Right renal cortex interstitium (tissue), 3 donors: ENCODE data around the gene IZUMO4. TPM values are rescaled to one million over a fixed set of nuclear protein-coding genes. Genes with fewer than 3 reads are reported as not detected.

ENCODE experiments used
- DNase-seq, 3 donors: peaks; one replicate each; pipeline ENCODE4 v3.0.0-alpha.2; 2013; ENCODE audit warnings: low read depth in 3 of 3, low spot score in 2 of 3
- polyA plus RNA-seq, 3 donors: library from polyadenylated mRNA; unstranded; fragments of 120-200 nt; gene quantifications; one replicate each; pipeline ENCODE4 v1.2.1, GENCODE V29; 2013; ENCODE audit not compliant: insufficient read length in 3 of 3

The IZUMO4 gene
- polyA plus RNA-seq, 3 donors = 3.6 to 6.1 (median 5.7) TPM

- no peak for DNase-seq
Measured at GRCh38 chr19:2142173-2142829, 45.6 kb downstream of the IZUMO4 start.

DNA sequence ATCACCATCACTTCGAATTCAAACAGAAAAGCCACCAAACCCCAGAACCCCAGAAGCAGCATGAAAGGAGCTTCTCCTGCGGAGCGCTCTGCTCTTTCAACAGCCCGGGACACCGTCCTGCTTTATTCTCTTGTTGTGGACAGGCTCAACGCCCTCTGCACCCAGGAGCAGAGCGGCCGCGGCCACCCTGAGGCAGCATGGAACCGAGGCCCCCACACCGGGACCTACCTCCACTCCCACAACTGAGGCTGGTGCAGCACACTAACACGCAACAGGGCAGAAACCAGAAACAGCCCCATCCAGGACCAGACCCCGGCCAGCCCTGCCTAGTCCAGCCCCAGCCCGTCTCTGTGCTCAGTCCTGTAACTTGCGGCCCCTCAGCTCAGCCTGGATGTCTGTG lies 47.5 kb downstream of the IZUMO4 start:
- DNase-seq = no peak

DNA sequence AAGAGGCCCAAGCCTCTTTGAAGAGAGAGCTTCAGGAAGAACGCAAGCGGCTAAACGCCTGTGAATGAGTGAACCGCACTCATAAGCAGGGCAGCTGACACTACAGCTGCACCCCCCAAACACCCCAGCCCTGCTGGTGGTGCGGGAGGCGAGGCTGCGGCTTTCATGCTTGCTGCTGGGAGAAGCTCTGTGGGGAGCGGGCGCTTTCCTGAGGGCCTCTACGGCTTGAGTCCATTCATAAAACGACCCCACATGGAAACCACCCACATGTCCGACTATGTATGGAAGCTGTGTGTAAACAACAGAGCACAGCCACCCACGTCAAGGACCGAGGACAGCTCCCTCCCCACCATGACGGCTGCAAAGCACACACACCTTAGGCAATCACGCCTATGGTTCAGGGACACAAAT lies 49.1 kb downstream of the IZUMO4 start:
- no peak for DNase-seq

GRCh38 chr19:2148482-2149135 lies 51.9 kb downstream of the IZUMO4 start:
- DNase-seq = no peak

Other genes with a start within 250 kb of the IZUMO4 start
- 10 to 100 TPM; 17.5 to 25.2 (median 23.4) TPM for gene REXO1, start 248.4 kb upstream of the IZUMO4 start, polyA plus RNA-seq
- gene KLF16, start 233.3 kb upstream of the IZUMO4 start, polyA plus RNA-seq = 1 to 10 TPM; 5.5 to 6.0 (median 5.7) TPM
- gene ABHD17A, start 211.4 kb upstream of the IZUMO4 start, polyA plus RNA-seq = 10 to 100 TPM; 33.3 to 37.7 (median 34.9) TPM
- 1 to 10 TPM; 1.3 to 2.5 (median 1.5) TPM for gene ADAT3, start 191.5 kb upstream of the IZUMO4 start, polyA plus RNA-seq
- gene SCAMP4, start 191.5 kb upstream of the IZUMO4 start, polyA plus RNA-seq = 10 to 100 TPM; 46.8 to 57.7 (median 48.1) TPM
- 10 to 100 TPM; 46.7 to 53.9 (median 51.6) TPM for gene CSNK1G2, start 155.7 kb upstream of the IZUMO4 start, polyA plus RNA-seq
- gene BTBD2, start 81.2 kb upstream of the IZUMO4 start, polyA plus RNA-seq = 10 to 100 TPM; 74.2 to 95.2 (median 77.0) TPM
- 10 to 100 TPM; 48.3 to 59.6 (median 49.1) TPM for gene MKNK2, start 45.7 kb upstream of the IZUMO4 start, polyA plus RNA-seq
- gene MOB3A, start 589 bp upstream of the IZUMO4 start, polyA plus RNA-seq = 10 to 100 TPM; 19.5 to 21.8 (median 19.9) TPM
- gene AP3D1, start 54.7 kb downstream of the IZUMO4 start, polyA plus RNA-seq = 100 to 1,000 TPM in 1 of 3 donors, 10 to 100 TPM in 2; 92.8 to 106 (median 98.8) TPM
- gene DOT1L, start 67.0 kb downstream of the IZUMO4 start, polyA plus RNA-seq = 10 to 100 TPM; 20.5 to 23.9 (median 20.9) TPM
- 10 to 100 TPM; 54.3 to 65.0 (median 58.7) TPM for gene PLEKHJ1, start 139.4 kb downstream of the IZUMO4 start, polyA plus RNA-seq
- 10 to 100 TPM; 48.8 to 58.2 (median 54.6) TPM for gene SF3A2, start 139.9 kb downstream of the IZUMO4 start, polyA plus RNA-seq
- gene AMH, start 152.4 kb downstream of the IZUMO4 start, polyA plus RNA-seq = 1 to 10 TPM; 1.1 to 1.2 (median 1.1) TPM
- gene JSRP1, start 159.5 kb downstream of the IZUMO4 start, polyA plus RNA-seq = under 1 TPM; 0.35 to 0.47 (median 0.45) TPM
- gene PEAK3, start 185.3 kb downstream of the IZUMO4 start, polyA plus RNA-seq = under 1 TPM; 0.04 to 0.08 (median 0.04) TPM
- gene LINGO3, start 211.2 kb downstream of the IZUMO4 start, polyA plus RNA-seq = under 1 TPM in 1 of 3 donors, not detected in 2; 0.06 TPM
- 10 to 100 TPM; 74.8 to 92.3 (median 86.9) TPM for gene LSM7, start 231.7 kb downstream of the IZUMO4 start, polyA plus RNA-seq
- 10 to 100 TPM; 44.3 to 52.4 (median 44.8) TPM for gene SPPL2B, start 231.8 kb downstream of the IZUMO4 start, polyA plus RNA-seq